A549 (cell line): ENCODE data around the gene SPIRE1. TPM values are rescaled to one million over a fixed set of nuclear protein-coding genes. Genes with fewer than 3 reads are reported as not detected.
"Not testable (repeated sequence)": the region's sequence is repeated elsewhere in the genome, so short reads cannot be mapped to it uniquely, and the experiment has no call there.

Source experiments
- ATAC-seq, 2 experiments: fragments of 200-7000 bp in 1 of 2; fragments of >200 bp in 1 of 2; cut with Nextera tagmentation in 1 of 2; cut with Tn5 transposase in 1 of 2; 3 replicates each; pipeline versions ENCODE4 v1.8.0 to v1.9.1; 2018 to 2020; ENCODE audit warnings: mild to moderate bottlenecking in 1 of 2, moderate library complexity in 1 of 2
- CTCF ChIA-PET: fragments of 300-600 bp; sonication (Branson Sonifier 250); formaldehyde crosslinking; extraction: SDS; loops from one replicate; lab custom pipeline; 2021; ENCODE audit warnings: antibody characterized with exemption, inconsistent platforms; lab: Yijun Ruan, JAX
- POLR2A ChIA-PET: fragments of 350-600 bp; formaldehyde crosslinking; extraction: SDS; loops from one replicate; lab custom pipeline; 2021; ENCODE audit warnings: antibody characterized with exemption, inconsistent platforms; lab: Yijun Ruan, JAX
- DNase-seq, 2 experiments: peaks; one replicate each; pipeline versions ENCODE4 v3.0.0 to v3.0.0-alpha.2; 2011 to 2016; ENCODE audit warnings: low read depth in 1 of 2, low spot score in 1 of 2
- FAIRE-seq: peaks from 2 replicates; lab custom pipeline; 2011; peaks lifted over from hg19 to GRCh38; lab: Jason Lieb, UNC
- H3K27ac ChIP-seq, 2 experiments: fragments of >200 bp; sonication (Bioruptor Twin); formaldehyde crosslinking; 3 replicates each; pipeline ENCODE4 v1.5.1; 2016 to 2017
- H3K4me1 ChIP-seq: fragments of >200 bp; sonication (Bioruptor Twin); formaldehyde crosslinking; 3 replicates; pipeline ENCODE4 v1.6.1; 2016
- H3K4me2 ChIP-seq: fragments of >200 bp; sonication (Bioruptor Twin); formaldehyde crosslinking; 3 replicates; pipeline ENCODE4 v1.6.1; 2016
- H3K4me3 ChIP-seq: fragments of >200 bp; sonication (Bioruptor Twin); formaldehyde crosslinking; 3 replicates; pipeline ENCODE4 v1.5.1; 2016
- H3K9me3 ChIP-seq: fragments of >200 bp; sonication (Bioruptor Twin); formaldehyde crosslinking; 3 replicates; pipeline ENCODE4 v1.6.1; 2016
- CBX2 ChIP-seq: fragments of 200-600 bp; sonication (generic); IDR thresholded peaks from 2 replicates; pipeline ENCODE4 v1.6.1; 2016; ENCODE audit warnings: low read depth, mild to moderate bottlenecking, borderline replicate concordance
- CEBPB ChIP-seq, 2 experiments: fragments of >200 bp in 1 of 2; sonication (Bioruptor Twin) in 1 of 2; formaldehyde crosslinking in 1 of 2; IDR thresholded peaks; 2 replicates each; pipeline ENCODE4 v1.6.1; 2012 to 2016
- EHF ChIP-seq: fragments of 250-450 bp; sonication (Bioruptor Pico); IDR thresholded peaks from 2 replicates; pipeline ENCODE4 v1.5.0; 2020; ENCODE audit warnings: mild to moderate bottlenecking
- GATA3 ChIP-seq: IDR thresholded peaks from 2 replicates; pipeline ENCODE4 v1.6.1; 2012; ENCODE audit warnings: borderline replicate concordance
- JUNB ChIP-seq: fragments of >200 bp; sonication (Bioruptor Twin); formaldehyde crosslinking; IDR thresholded peaks from 2 replicates; pipeline ENCODE4 v1.6.1; 2016
- KDM1A ChIP-seq: fragments of 200-600 bp; sonication (generic); IDR thresholded peaks from 2 replicates; pipeline ENCODE4 v1.6.1; 2016; ENCODE audit warnings: low read depth, mild to moderate bottlenecking
- NPAS2 ChIP-seq: fragments of 250-450 bp; sonication (Bioruptor Pico); IDR thresholded peaks from 2 replicates; pipeline ENCODE4 v1.8.0; 2022; ENCODE audit warnings: mild to moderate bottlenecking, moderate library complexity, borderline replicate concordance
- NR3C1 ChIP-seq: fragments of >200 bp; sonication (Bioruptor Twin); formaldehyde crosslinking; IDR thresholded peaks from 3 replicates; pipeline ENCODE4 v1.6.1; 2017
- PHF8 ChIP-seq: fragments of 200-600 bp; sonication (generic); IDR thresholded peaks from 2 replicates; pipeline ENCODE4 v1.6.1; 2016; ENCODE audit warnings: low read depth, mild to moderate bottlenecking, antibody characterized with exemption, moderate library complexity, borderline replicate concordance
- REST ChIP-seq: fragments of 200-600 bp; sonication (generic); IDR thresholded peaks from 2 replicates; pipeline ENCODE4 v1.6.1; 2016; ENCODE audit warnings: antibody characterized with exemption, mild to moderate bottlenecking, moderate library complexity
- RFX5 ChIP-seq: fragments of 450-650 bp; IDR thresholded peaks from 2 replicates; pipeline ENCODE4 v1.7.1; 2014; ENCODE audit warnings: antibody characterized with exemption, mild to moderate bottlenecking, moderate library complexity
- SMC3 ChIP-seq: fragments of >200 bp; sonication (Bioruptor Twin); formaldehyde crosslinking; IDR thresholded peaks from 3 replicates; pipeline ENCODE4 v1.6.1; 2018; ENCODE audit warnings: inconsistent platforms
- WGBS: methylation state at CpG from one replicate; pipeline ENCODE4 v1.1.6; 2017; ENCODE audit errors: missing lambda C conversion rate; 5-methylcytosine and 5-hydroxymethylcytosine counted together
- polyA plus RNA-seq, 4 experiments: library from polyadenylated mRNA; depleted of rRNA in 3 of 4; stranded (reverse); fragments of >200 nt; fragmentation: RNase III in 1 of 4; extraction: RNeasy Plus Mini Kit Qiagen cat#74134 plus additional on column Dnase treatment in 1 of 4; gene quantifications; 2 replicates in 3 of 4; 3 replicates in 1 of 4; pipeline ENCODE4 v1.2.3, GENCODE V29; 2011 to 2017
- TF ChIP-seq, protein P1 (sequence below): fragments of 250-450 bp; sonication (Bioruptor Pico); IDR thresholded peaks from 2 replicates; pipeline ENCODE4 v1.5.0; 2021; ENCODE audit warnings: mild to moderate bottlenecking, moderate library complexity, borderline replicate concordance

The SPIRE1 gene
- polyA plus RNA-seq, 2 of the 4 experiments (the other 2 are of a cell fraction) = 8.3 to 29.4 TPM

DNA sequence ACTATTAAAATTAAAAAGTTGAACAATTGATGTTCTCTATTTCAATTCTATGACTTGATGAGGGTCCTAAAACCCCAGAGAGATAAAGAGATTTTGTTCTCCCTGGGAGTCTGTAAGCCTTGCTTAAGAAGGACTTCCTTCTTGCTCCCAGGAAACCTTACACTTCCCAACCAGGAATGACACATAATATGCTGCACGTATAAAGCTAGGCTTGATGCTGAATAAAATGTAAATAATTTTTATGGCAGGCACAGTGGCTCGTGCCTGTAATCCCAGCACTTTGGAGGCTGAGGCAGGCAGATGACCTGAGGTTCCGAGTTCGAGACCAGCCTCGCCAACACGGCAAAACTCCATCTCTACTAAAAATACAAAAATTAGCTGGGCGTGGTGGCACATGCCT, 27.8 kb downstream of the SPIRE1 start:
- no peak for TF ChIP-seq JUNB
- TF ChIP-seq PHF8 = no peak
- TF ChIP-seq EHF (CRISPR knock-in tag) = no peak
- no peak for TF ChIP-seq REST
- TF ChIP-seq, protein P1, sequence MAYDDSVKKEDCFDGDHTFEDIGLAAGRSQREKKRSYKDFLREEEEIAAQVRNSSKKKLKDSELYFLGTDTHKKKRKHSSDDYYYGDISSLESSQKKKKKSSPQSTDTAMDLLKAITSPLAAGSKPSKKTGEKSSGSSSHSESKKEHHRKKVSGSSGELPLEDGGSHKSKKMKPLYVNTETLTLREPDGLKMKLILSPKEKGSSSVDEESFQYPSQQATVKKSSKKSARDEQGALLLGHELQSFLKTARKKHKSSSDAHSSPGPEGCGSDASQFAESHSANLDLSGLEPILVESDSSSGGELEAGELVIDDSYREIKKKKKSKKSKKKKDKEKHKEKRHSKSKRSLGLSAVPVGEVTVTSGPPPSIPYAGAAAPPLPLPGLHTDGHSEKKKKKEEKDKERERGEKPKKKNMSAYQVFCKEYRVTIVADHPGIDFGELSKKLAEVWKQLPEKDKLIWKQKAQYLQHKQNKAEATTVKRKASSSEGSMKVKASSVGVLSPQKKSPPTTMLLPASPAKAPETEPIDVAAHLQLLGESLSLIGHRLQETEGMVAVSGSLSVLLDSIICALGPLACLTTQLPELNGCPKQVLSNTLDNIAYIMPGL (CRISPR knock-in tag) = no peak
- TF ChIP-seq RFX5 = no peak
- WGBS = 76% methylated on average over 7 of the region's 7 CpGs
- Histone ChIP-seq H3K4me1 (peaks cover 23% of the 10 kb centered on the region), H3K4me3 (no peak overlapping the region), H3K9me3 (no peaks in the 10 kb centered on the region), H3K4me2 (no peak overlapping the region), H3K27ac (peak overlapping the region in 1 of 2 experiments; percentile 50; a peak in 1 of 6 replicates)
- FAIRE-seq (no peak), ATAC-seq (no peak), DNase-seq (no peak)
- ChIA-PET CTCF (no interaction called here), POLR2A (no interaction called here)

GRCh38 chr18:12628706-12629702, 28.9 kb downstream of the SPIRE1 start:
- ChIA-PET CTCF (no interaction called here), POLR2A (interaction anchor here (0.6 kb wide), 1 partner anchor 254 kb away, joined by 3 read pairs; no protein-coding TSS in a partner anchor)
- Histone ChIP-seq H3K4me2 (peak overlapping the region; percentile 28; the same call in 2 of the 3 replicates), H3K27ac (peak overlapping the region in 1 of 2 experiments; percentile 57; a peak in 3 of 6 replicates), H3K4me1 (peaks cover 24% of the 10 kb centered on the region), H3K4me3 (no peak overlapping the region), H3K9me3 (no peaks in the 10 kb centered on the region)
- DNase-seq (no peak), FAIRE-seq (no peak), ATAC-seq (no peak)
- WGBS = 64% methylated on average over 4 of the region's 4 CpGs
- TF ChIP-seq GATA3 (no peak), NR3C1 (no peak), NPAS2 (no peak), SMC3 (no peak), EHF (CRISPR knock-in tag) (no peak), KDM1A (no peak)

DNA sequence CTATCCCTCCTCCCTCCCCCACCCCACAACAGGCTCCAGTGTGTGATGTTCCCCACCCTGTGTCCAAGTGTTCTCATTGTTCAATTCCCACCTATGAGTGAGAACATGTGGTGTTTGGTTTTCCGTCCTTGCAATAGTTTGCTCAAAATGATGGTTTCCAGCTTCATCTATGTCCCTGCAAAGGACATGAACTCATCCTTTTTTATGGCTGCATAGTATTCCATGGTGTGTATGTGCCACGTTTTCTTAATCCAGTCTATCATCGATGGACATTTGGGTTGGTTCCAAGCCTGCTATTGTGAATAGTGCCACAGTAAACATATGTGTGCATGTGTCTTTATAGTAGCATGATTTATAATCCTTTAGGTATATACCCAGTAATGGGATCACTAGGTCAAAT, 30.7 kb downstream of the SPIRE1 start:
- H3K27ac ChIP-seq, ATAC-seq, H3K4me2 ChIP-seq, POLR2A ChIA-PET, FAIRE-seq, H3K9me3 ChIP-seq, H3K4me3 ChIP-seq, CTCF ChIA-PET, DNase-seq: not testable (repeated sequence)
- peaks cover 24% of the 10 kb centered on the region for H3K4me1 ChIP-seq
- WGBS = 88% methylated on average over 3 of the region's 3 CpGs

GRCh38 chr18:12625241-12625640, 32.7 kb downstream of the SPIRE1 start:
- FAIRE-seq (no peak), ATAC-seq (no peak), DNase-seq (no peak)
- POLR2A ChIA-PET = no interaction called here
- Histone ChIP-seq H3K4me2 (no peak overlapping the region), H3K9me3 (no peaks in the 10 kb centered on the region), H3K4me3 (no peak overlapping the region), H3K27ac (no peak overlapping the region), H3K4me1 (peaks cover 20% of the 10 kb centered on the region)
- 92% methylated on average over 4 of the region's 4 CpGs for WGBS
- CTCF ChIA-PET = no interaction called here
- TF ChIP-seq CEBPB (IDR thresholded peaks at IDR 0.05) = peak; percentile 47 to 59; a peak in 2 of 4 replicates
- no peak for TF ChIP-seq CBX2
